Measurements from ENCODE around the gene DYNC1I2. TPM values are rescaled to one million over a fixed set of nuclear protein-coding genes. Genes with fewer than 3 reads are reported as not detected.

The DYNC1I2 gene
- total RNA-seq, 4 donors from 2014 or later = 102 to 124 (median 115) TPM

- no peak for TF ChIP-seq CTCF (IDR thresholded peaks at IDR 0.05; ENCODE audit: low read depth)
Observed at GRCh38 chr2:171787333-171788072, 100.2 kb downstream of the DYNC1I2 start.

GRCh38 chr2:171788316-171788993 is 101.2 kb downstream of the DYNC1I2 start:
- no peak for TF ChIP-seq CTCF (IDR thresholded peaks at IDR 0.05; ENCODE audit: low read depth)

GRCh38 chr2:171789956-171790355 is 102.7 kb downstream of the DYNC1I2 start:
- no peak for TF ChIP-seq CTCF (IDR thresholded peaks at IDR 0.05; ENCODE audit: low read depth)

DNA sequence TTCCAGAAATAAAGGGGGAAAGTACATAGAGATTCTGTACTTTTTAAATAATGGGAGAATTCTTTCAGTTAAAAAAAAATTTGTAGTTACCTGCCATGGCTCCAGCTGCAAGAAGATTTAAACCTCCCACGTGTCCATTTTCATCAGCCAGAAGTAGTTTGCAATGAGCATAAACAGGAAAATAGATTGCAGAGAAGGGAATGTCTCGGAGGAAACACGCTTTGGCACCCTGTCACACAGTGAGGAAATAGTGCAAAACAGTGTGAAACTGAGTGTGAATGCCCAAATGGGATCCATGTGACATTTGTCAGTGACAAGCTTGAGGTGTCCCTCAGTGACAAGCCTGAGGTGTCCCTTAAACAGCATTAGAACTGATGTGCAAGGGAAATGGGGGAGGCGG is 104.1 kb downstream of the DYNC1I2 start:
- TF ChIP-seq CTCF (IDR thresholded peaks at IDR 0.05; ENCODE audit: low read depth) = no peak

DNA sequence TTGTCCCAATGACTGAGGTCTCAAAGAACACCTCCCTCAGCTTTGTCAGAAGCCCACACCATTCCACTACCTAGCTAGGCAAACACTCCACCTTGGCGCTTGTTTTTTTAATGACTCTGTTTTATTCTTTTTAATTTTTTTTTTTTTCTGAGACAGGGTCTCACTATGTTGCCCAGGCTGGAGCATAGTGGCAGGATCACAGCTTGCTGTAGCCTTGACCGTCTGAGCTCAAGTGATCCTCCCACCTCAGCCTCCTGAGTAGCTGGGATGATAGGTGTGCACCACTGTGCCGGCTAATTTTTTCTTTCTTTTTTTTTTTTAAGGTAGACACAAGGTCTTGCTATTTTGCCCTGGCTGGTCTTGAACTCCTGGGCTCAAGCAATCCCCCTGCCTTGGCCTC is 104.9 kb downstream of the DYNC1I2 start:
- TF ChIP-seq CTCF (IDR thresholded peaks at IDR 0.05; ENCODE audit: low read depth) = no peak

DNA sequence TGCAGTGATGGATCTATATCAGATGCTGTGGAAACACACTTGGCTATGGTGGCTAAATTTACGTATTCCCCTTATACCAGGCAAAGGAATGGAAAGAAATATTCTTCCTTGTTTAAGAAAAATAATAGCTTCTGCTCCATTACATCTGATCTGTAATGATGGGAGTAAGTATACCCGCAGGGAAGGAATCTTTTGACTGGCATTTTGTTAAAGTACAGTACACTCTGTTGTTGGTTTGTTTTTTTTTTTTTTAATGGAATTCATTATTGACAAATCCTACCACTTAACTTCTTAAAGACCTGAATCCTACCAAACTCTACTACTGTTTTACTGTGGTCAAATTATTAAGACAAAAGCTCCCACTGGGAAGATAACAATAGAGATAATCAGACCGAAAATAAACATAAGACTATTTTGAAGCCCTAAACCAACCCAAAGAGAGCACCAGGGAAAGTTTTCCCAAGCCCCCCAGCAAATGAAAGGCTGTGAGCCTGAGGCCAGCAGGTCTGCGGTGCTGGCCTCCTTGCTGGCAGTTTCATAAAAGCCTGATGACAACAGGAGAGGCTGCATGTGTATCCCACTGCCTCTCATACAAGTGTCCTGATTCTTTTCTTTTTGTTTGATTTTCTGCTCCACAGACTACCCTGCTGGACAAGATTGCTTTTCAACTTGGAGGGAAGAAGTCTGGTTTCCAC is 105.8 kb downstream of the DYNC1I2 start:
- TF ChIP-seq CTCF (IDR thresholded peaks at IDR 0.05; ENCODE audit: low read depth) = no peak
